Measurements from ENCODE around the gene DNAJC15.

DNAJC15 gene

DNA sequence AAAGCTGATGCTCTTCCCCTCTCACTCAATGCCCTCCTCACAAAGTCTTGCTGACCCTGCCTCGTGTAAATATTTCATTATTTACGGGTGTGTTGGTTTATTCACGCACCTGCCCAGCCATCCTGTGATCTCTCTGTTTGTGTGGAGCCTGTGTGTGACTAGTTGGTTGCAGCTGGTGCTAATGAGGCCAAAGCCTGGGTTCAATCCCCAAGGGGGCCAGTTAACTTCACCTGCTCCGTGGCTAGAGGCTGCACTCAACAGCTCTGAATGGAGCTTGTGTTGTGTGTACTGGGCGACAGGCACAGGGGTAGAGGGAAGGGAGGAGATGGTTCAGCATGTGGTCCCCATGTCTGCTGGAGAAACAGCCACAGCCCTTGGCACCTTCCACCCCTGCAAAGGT, 109.5 kb downstream of the DNAJC15 start:
- no peak for DNase-seq (ENCODE audit: low read depth)
- TF ChIP-seq, protein P1, sequence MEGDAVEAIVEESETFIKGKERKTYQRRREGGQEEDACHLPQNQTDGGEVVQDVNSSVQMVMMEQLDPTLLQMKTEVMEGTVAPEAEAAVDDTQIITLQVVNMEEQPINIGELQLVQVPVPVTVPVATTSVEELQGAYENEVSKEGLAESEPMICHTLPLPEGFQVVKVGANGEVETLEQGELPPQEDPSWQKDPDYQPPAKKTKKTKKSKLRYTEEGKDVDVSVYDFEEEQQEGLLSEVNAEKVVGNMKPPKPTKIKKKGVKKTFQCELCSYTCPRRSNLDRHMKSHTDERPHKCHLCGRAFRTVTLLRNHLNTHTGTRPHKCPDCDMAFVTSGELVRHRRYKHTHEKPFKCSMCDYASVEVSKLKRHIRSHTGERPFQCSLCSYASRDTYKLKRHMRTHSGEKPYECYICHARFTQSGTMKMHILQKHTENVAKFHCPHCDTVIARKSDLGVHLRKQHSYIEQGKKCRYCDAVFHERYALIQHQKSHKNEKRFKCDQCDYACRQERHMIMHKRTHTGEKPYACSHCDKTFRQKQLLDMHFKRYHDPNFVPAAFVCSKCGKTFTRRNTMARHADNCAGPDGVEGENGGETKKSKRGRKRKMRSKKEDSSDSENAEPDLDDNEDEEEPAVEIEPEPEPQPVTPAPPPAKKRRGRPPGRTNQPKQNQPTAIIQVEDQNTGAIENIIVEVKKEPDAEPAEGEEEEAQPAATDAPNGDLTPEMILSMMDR (conservative IDR thresholded peaks at IDR 0.05; ENCODE audit: low read depth, low read length), result no peak
- no peak overlapping the region for H3K4me3 ChIP-seq (ENCODE audit: low read depth, low read length)

DNA sequence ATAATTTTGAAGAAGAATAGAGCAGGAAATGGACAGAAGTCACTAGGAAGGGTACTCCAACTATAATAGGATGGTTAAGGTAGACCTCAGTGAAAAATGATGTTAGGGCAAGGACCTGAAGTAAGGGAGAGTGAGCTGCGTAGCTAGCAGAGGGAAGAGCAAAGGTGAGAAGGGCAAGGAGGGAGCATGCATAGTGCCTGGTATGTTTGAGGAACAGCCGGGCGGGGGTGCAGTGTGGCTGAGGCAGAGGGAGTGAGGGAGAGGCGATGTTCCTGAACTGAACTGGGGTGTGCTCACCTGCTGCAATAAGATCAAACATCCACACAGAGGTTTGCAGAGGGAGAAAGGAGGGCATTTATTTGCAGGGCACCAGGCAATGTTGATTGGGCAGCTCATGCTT, 110.4 kb downstream of the DNAJC15 start:
- TF ChIP-seq, protein P1 (conservative IDR thresholded peaks at IDR 0.05; ENCODE audit: low read depth, low read length), result no peak
- no peak overlapping the region for H3K4me3 ChIP-seq (ENCODE audit: low read depth, low read length)
- DNase-seq (ENCODE audit: low read depth), result no peak

DNA sequence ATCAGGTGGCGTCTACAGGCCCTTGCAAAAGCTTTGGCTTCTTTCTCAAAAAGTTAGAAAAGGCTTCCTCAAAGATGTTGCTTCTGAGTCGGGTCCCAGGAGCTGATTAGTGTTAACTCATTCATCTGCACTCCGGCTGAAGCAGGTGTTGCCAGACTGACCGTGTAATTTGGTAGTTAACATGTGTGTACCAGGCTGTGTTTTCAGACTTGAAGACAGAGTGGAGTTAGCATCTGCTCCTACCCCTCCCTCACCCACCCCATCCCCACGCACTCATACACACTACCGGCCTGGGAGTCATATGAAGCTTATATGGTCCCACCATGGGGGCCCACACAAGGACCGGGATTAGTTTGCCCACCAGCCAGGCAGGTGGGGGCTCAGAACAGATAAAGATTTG, 111.5 kb downstream of the DNAJC15 start:
- H3K4me3 ChIP-seq (ENCODE audit: low read depth, low read length), result no peak overlapping the region
- DNase-seq (ENCODE audit: low read depth), result no peak

DNA sequence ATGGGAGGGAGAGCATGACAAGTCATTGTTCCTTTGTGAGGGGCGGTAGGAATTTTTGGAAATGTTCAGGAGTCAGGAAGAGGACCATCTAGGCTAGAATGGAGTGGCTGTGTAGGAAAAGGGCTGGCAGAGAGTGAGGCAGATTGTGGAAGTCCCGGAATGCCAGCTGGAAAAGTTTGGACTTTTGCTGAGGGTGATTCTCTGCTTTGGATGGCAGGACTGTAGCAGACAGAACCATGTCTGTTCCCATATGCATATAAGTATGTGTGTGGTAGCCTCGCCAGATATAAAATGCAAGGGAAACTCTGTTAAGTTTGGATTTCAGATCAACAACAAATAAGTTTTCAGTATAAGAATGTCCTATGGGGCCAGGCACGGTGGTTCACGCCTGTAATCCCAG, 112.1 kb downstream of the DNAJC15 start:
- DNase-seq (ENCODE audit: low read depth), result no peak
- no peak overlapping the region for H3K4me3 ChIP-seq (ENCODE audit: low read depth, low read length)
- TF ChIP-seq, protein P1 (conservative IDR thresholded peaks at IDR 0.05; ENCODE audit: low read depth, low read length), result no peak

More for the DNA sequence above, 111.5 kb downstream of the DNAJC15 start:
- TF ChIP-seq, protein P1 (conservative IDR thresholded peaks at IDR 0.05; ENCODE audit: low read depth, low read length), result no peak

DNA sequence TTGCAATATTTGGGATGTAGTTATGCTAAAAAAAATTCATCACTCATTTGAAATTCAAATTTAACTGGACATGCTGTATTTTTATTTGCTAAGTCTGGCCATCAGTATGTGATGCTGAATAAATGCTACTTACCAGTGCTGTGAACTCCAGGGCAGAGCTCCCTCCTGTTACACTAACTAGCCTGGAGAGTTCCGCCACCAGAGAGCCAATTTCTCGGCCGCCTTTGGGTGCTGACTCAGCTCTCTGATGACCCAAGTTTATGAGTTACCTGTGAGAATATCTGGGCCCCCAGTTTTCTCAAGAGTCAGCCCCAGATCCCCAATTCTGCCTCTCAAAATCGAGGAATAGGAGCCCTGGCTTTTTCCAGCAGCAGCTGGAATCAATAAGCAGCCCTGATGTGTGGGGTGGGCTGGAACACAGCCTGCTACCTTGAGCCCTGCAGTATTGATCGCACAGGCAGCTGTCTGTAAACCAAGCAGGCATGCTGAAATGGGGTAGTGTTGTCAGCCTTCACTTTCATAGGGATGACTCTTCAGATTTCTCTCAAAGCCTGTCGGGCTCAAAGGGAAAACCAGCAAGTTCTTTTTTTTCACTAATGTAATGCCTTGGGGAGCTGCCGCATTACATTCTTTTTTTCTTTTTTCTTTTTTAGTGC, 113.7 kb downstream of the DNAJC15 start:
- peak; percentile 11 for DNase-seq (ENCODE audit: low read depth)
- TF ChIP-seq, protein P1 (conservative IDR thresholded peaks at IDR 0.05; ENCODE audit: low read depth, low read length), result no peak
- no peak overlapping the region for H3K4me3 ChIP-seq (ENCODE audit: low read depth, low read length)

DNA sequence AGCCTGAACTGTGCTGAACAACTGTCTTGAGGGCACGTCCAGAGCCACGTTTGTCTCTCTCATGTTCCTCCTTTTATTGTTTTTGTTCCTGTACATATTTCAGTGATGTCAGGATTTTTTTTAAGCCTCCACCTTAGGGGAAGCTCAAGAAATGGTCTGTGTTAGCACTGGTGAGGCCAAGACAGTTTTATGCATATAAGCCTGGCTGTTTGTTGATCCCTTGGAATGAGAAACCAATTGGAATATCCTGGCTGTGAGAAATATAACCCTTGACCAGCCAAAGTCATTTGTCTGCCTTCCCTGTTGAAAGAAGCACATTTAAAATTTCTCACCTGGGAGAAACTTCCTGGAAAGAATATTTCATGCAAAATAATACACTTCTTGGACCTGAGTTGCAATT, 115.8 kb downstream of the DNAJC15 start:
- H3K4me3 ChIP-seq (ENCODE audit: low read depth, low read length), result no peak overlapping the region
- no peak for DNase-seq (ENCODE audit: low read depth)
- TF ChIP-seq, protein P1 (conservative IDR thresholded peaks at IDR 0.05; ENCODE audit: low read depth, low read length), result no peak

DNA sequence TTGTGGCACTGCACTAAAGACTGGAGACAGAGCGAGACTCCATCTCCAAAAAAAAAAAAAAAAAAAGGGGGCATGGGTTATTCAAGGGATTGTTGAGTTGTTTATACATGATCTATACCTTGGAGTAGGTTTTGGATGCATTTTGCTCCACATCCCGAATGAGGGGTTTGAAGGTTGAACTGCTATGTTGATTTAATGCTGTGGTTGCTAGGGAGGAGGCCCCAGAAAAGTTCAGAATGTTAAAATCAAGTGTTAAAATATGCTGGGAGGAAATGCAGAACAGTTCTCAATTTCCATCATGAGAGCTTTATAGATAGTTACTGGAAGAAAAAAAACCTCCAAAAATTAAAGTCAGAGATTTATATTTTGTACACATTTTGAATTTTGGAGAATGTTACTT, 116.5 kb downstream of the DNAJC15 start:
- no peak overlapping the region for H3K4me3 ChIP-seq (ENCODE audit: low read depth, low read length)
- DNase-seq (ENCODE audit: low read depth), result no peak
- TF ChIP-seq, protein P1 (conservative IDR thresholded peaks at IDR 0.05; ENCODE audit: low read depth, low read length), result no peak

Data from choroid plexus epithelial cell (primary cell).